ENCODE results near the gene CD109. TPM values are rescaled to one million over a fixed set of nuclear protein-coding genes. Genes with fewer than 3 reads are reported as not detected.

The CD109 gene
- total and polyA plus RNA-seq, 2 of the 4 experiments (the other 2 are of a cell fraction), result 3.6 to 5.0 TPM

DNA sequence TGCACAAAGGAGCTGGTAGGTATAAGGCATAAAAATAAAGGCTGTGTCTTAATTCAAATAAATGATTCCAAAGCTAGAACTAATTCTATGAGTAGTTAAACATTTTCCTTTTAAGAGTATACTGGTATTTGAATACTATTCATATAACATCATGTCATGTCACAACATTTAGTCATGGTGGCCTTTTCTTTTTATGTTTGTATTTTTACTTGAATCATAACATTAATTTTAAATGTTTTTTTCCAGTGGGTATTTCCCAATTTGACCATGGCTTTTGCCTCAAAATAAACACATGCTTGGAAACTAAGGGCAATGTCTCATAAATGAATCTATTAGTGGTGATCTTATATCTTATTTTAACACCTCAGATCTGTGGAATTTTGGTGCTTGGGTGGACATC is 177.1 kb downstream of the CD109 start:
- intact Hi-C loops (cut with micrococcal nuclease) (no loop called here), dilution Hi-C loops (cut with HindIII; ENCODE audit: low sequenced_read_pairs, unreplicated experiment) (no loop called here), in situ Hi-C loops (cut with MboI; ENCODE audit: low sequenced_read_pairs) (no loop called here)
- Histone ChIP-seq H3K14ac (replicated peaks; ENCODE audit: low read depth, low read length) (no peak overlapping the region), H3K36me3 (ENCODE audit: control insufficient read depth, insufficient read depth, low read length) (no peaks in the 10 kb centered on the region), H4K91ac (ENCODE audit: insufficient read depth, low read depth, low read length) (no peak overlapping the region), H3K27ac (ENCODE audit: insufficient read depth, low read length) (peak overlapping the region; percentile 59; the same call in 1 of the 2 replicates), H2AFZ (replicated peaks; ENCODE audit: low read length, poor library complexity) (no peak overlapping the region), H3K4me2 (ENCODE audit: low read depth, low read length) (0 out of 2 replicates have a peak overlapping the region, but pooled peaks have one; percentile 59), H4K5ac (ENCODE audit: low read depth, low read length) (no peak overlapping the region), H2BK120ac (ENCODE audit: low read depth, low read length) (no peak overlapping the region), H3K79me1 (ENCODE audit: low read depth in 1 of 2, low read length in 2 of 2) (no peaks in the 10 kb centered on the region), H3K9me3 (ENCODE audit: control insufficient read depth, insufficient read depth, low read length) (no peaks in the 10 kb centered on the region), H3K56ac (ENCODE audit: extremely low read depth, insufficient read depth, low read length) (no peak overlapping the region), H3K18ac (ENCODE audit: low read depth, low read length) (0 out of 2 replicates have a peak overlapping the region, but pooled peaks have one; percentile 81), H3K4me3 (ENCODE audit: insufficient read depth, low read depth, low read length) (no peak overlapping the region), H3K4me1 (ENCODE audit: control insufficient read depth, insufficient read depth, low read length) (peaks cover 2% of the 10 kb centered on the region; the same call in 1 of the 2 replicates), H3K27me3 (ENCODE audit: control insufficient read depth, insufficient read depth, low read length) (no peaks in the 10 kb centered on the region), H2AK5ac (ENCODE audit: low read depth, low read length) (no peak overlapping the region; the same call in 1 of the 2 replicates), H3K23ac (ENCODE audit: low read depth, low read length) (no peak overlapping the region), H2BK15ac (ENCODE audit: low read depth, low read length) (no peak overlapping the region), H2BK20ac (ENCODE audit: low read depth, low read length) (0 out of 2 replicates have a peak overlapping the region, but pooled peaks have one; percentile 48), H3K9me1 (ENCODE audit: insufficient read depth, low read length) (peaks cover 4% of the 10 kb centered on the region; the same call in 1 of the 2 replicates), H2BK5ac (ENCODE audit: low read depth, low read length, poor library complexity, severe bottlenecking) (peak overlapping the region; percentile 51), H4K8ac (ENCODE audit: low read depth in 2 of 2, low read length in 2 of 2) (peak overlapping the region in 1 of 2 experiments; percentile 11; a peak in 1 of 4 replicates), H3K9ac (ENCODE audit: low read depth, low read length) (no peak overlapping the region), H2AK9ac (replicated peaks; ENCODE audit: low read depth, low read length, poor library complexity) (no peak overlapping the region), H3K4ac (ENCODE audit: low read depth, low read length) (no peak overlapping the region; the same call in 1 of the 2 replicates), H4K20me1 (ENCODE audit: insufficient read depth, low read length) (no peaks in the 10 kb centered on the region)
- TF ChIP-seq CEBPB (IDR thresholded peaks at IDR 0.05; ENCODE audit: low read depth, low read length), result peak; percentile 81
- TF ChIP-seq CHD1 (IDR thresholded peaks at IDR 0.05; ENCODE audit: low read depth, low read length), result no peak
- TF ChIP-seq POLR2A (IDR thresholded peaks at IDR 0.05; ENCODE audit: low read depth, low read length), result no peak
- POLR2A ChIA-PET (ENCODE audit: unreplicated experiment), result no interaction called here
- DNase-seq, result peak; percentile 75
- ATAC-seq (ENCODE audit: low read depth), result peak; percentile 69
- BruUV-seq (replicated peaks), result no TSS peak
- CTCF ChIA-PET, result no interaction called here

Other genes starting within 250 kb of the CD109 start
- gene CGAS, start 243.9 kb upstream of the CD109 start, total RNA-seq (2012; rRNA removed), result 1.6 and 4.2 TPM in 2 replicates
- gene CGAS, start 243.9 kb upstream of the CD109 start, polyA plus RNA-seq (2012; rRNA removed), result 1.3 and 1.5 TPM in 2 replicates
- 34.7 and 39.8 TPM in 2 replicates for gene MTO1, start 234.5 kb upstream of the CD109 start, total RNA-seq (2012; rRNA removed)
- 12.7 and 15.0 TPM in 2 replicates for gene MTO1, start 234.5 kb upstream of the CD109 start, polyA plus RNA-seq (2012; rRNA removed)
- 28,223 and 30,152 TPM in 2 replicates for gene EEF1A1, start 175.2 kb upstream of the CD109 start, total RNA-seq (2012; rRNA removed)
- 11,870 and 14,757 TPM in 2 replicates for gene EEF1A1, start 175.2 kb upstream of the CD109 start, polyA plus RNA-seq (2012; rRNA removed)
- gene SLC17A5, start 42.2 kb upstream of the CD109 start, total RNA-seq (2012; rRNA removed), result 27.2 and 37.5 TPM in 2 replicates
- gene SLC17A5, start 42.2 kb upstream of the CD109 start, polyA plus RNA-seq (2012; rRNA removed), result 18.7 and 20.8 TPM in 2 replicates

Measured in IMR-90 (cell line).